ENCODE measurements around the gene KRT5.
"Not testable (repeated sequence)": the region's sequence is repeated elsewhere in the genome, so short reads cannot be mapped to it uniquely, and the experiment has no call there.

KRT5 gene

GRCh38 chr12:52514471-52515318, 5.5 kb downstream of the KRT5 start:
- no peak overlapping the region for H3K4me3 ChIP-seq (ENCODE audit: low read length)
- H3K27ac ChIP-seq (ENCODE audit: low read depth, low read length): no peak overlapping the region
- H3K27me3 ChIP-seq (ENCODE audit: control insufficient read depth, insufficient read depth, low read length): no peaks in the 10 kb centered on the region
- peaks cover 5% of the 10 kb centered on the region for H3K4me1 ChIP-seq (ENCODE audit: control insufficient read depth, insufficient read depth, low read length)
- H3K9ac ChIP-seq (ENCODE audit: low read length): no peak overlapping the region
- no peaks in the 10 kb centered on the region for H3K36me3 ChIP-seq (ENCODE audit: control insufficient read depth, insufficient read depth, low read length)

GRCh38 chr12:52513736-52514135, 6.5 kb downstream of the KRT5 start:
- H3K4me3 ChIP-seq (ENCODE audit: low read length): no peak overlapping the region
- no peaks in the 10 kb centered on the region for H3K27me3 ChIP-seq (ENCODE audit: control insufficient read depth, insufficient read depth, low read length)
- no peak overlapping the region for H3K9ac ChIP-seq (ENCODE audit: low read length)
- no peaks in the 10 kb centered on the region for H3K36me3 ChIP-seq (ENCODE audit: control insufficient read depth, insufficient read depth, low read length)
- H3K27ac ChIP-seq (ENCODE audit: low read depth, low read length): no peak overlapping the region
- H3K4me1 ChIP-seq (ENCODE audit: control insufficient read depth, insufficient read depth, low read length): peaks cover 5% of the 10 kb centered on the region

- no peak overlapping the region for H3K4me3 ChIP-seq (ENCODE audit: low read length)
- no peak overlapping the region for H3K9ac ChIP-seq (ENCODE audit: low read length)
- H3K4me1 ChIP-seq (ENCODE audit: control insufficient read depth, insufficient read depth, low read length): no peaks in the 10 kb centered on the region
- H3K27me3 ChIP-seq (ENCODE audit: control insufficient read depth, insufficient read depth, low read length): no peaks in the 10 kb centered on the region
- no peak overlapping the region for H3K27ac ChIP-seq (ENCODE audit: low read depth, low read length)
- no peaks in the 10 kb centered on the region for H3K36me3 ChIP-seq (ENCODE audit: control insufficient read depth, insufficient read depth, low read length)
These were observed 12.0 kb downstream of the KRT5 start for GRCh38 chr12:52508211-52508610.

GRCh38 chr12:52506858-52507715, 13.1 kb downstream of the KRT5 start:
- Histone ChIP-seq H3K36me3 (ENCODE audit: control insufficient read depth, insufficient read depth, low read length) (no peaks in the 10 kb centered on the region), H3K27ac (ENCODE audit: low read depth, low read length) (no peak overlapping the region), H3K4me3 (ENCODE audit: low read length) (no peak overlapping the region), H3K27me3 (ENCODE audit: control insufficient read depth, insufficient read depth, low read length) (no peaks in the 10 kb centered on the region), H3K9ac (ENCODE audit: low read length) (no peak overlapping the region), H3K4me1 (ENCODE audit: control insufficient read depth, insufficient read depth, low read length) (no peaks in the 10 kb centered on the region)

GRCh38 chr12:52502877-52503276, 17.3 kb downstream of the KRT5 start:
- no peak overlapping the region for H3K9ac ChIP-seq (ENCODE audit: low read length)
- no peak overlapping the region for H3K27ac ChIP-seq (ENCODE audit: low read depth, low read length)
- H3K4me3 ChIP-seq (ENCODE audit: low read length): no peak overlapping the region
- no peaks in the 10 kb centered on the region for H3K36me3 ChIP-seq (ENCODE audit: control insufficient read depth, insufficient read depth, low read length)
- H3K27me3 ChIP-seq (ENCODE audit: control insufficient read depth, insufficient read depth, low read length): no peaks in the 10 kb centered on the region
- H3K4me1 ChIP-seq (ENCODE audit: control insufficient read depth, insufficient read depth, low read length): no peaks in the 10 kb centered on the region

GRCh38 chr12:52501490-52501889, 18.7 kb downstream of the KRT5 start:
- H3K27me3 ChIP-seq (ENCODE audit: control insufficient read depth, insufficient read depth, low read length): no peaks in the 10 kb centered on the region

GRCh38 chr12:52500574-52500973, 19.6 kb downstream of the KRT5 start:
- H3K4me1 ChIP-seq (ENCODE audit: control insufficient read depth, insufficient read depth, low read length); H3K9ac ChIP-seq (ENCODE audit: low read length); H3K27me3 ChIP-seq (ENCODE audit: control insufficient read depth, insufficient read depth, low read length); H3K36me3 ChIP-seq (ENCODE audit: control insufficient read depth, insufficient read depth, low read length); H3K4me3 ChIP-seq (ENCODE audit: low read length); H3K27ac ChIP-seq (ENCODE audit: low read depth, low read length): not testable (repeated sequence)

More at GRCh38 chr12:52501490-52501889, 18.7 kb downstream of the KRT5 start:
- Histone ChIP-seq H3K36me3 (ENCODE audit: control insufficient read depth, insufficient read depth, low read length) (no peaks in the 10 kb centered on the region), H3K27ac (ENCODE audit: low read depth, low read length) (no peak overlapping the region), H3K9ac (ENCODE audit: low read length) (no peak overlapping the region), H3K4me3 (ENCODE audit: low read length) (no peak overlapping the region), H3K4me1 (ENCODE audit: control insufficient read depth, insufficient read depth, low read length) (no peaks in the 10 kb centered on the region)

GRCh38 chr12:52499806-52500560, 20.2 kb downstream of the KRT5 start:
- Histone ChIP-seq H3K4me1 (ENCODE audit: control insufficient read depth, insufficient read depth, low read length) (no peaks in the 10 kb centered on the region), H3K36me3 (ENCODE audit: control insufficient read depth, insufficient read depth, low read length) (no peaks in the 10 kb centered on the region), H3K4me3 (ENCODE audit: low read length) (no peak overlapping the region), H3K9ac (ENCODE audit: low read length) (no peak overlapping the region), H3K27me3 (ENCODE audit: control insufficient read depth, insufficient read depth, low read length) (no peaks in the 10 kb centered on the region), H3K27ac (ENCODE audit: low read depth, low read length) (no peak overlapping the region)

- no peaks in the 10 kb centered on the region for H3K36me3 ChIP-seq (ENCODE audit: control insufficient read depth, insufficient read depth, low read length)
- H3K4me3 ChIP-seq (ENCODE audit: low read length): no peak overlapping the region
- H3K27me3 ChIP-seq (ENCODE audit: control insufficient read depth, insufficient read depth, low read length): no peaks in the 10 kb centered on the region
- H3K9ac ChIP-seq (ENCODE audit: low read length): no peak overlapping the region
- no peaks in the 10 kb centered on the region for H3K4me1 ChIP-seq (ENCODE audit: control insufficient read depth, insufficient read depth, low read length)
- no peak overlapping the region for H3K27ac ChIP-seq (ENCODE audit: low read depth, low read length)
These were observed 21.2 kb downstream of the KRT5 start for GRCh38 chr12:52498946-52499345.

- Histone ChIP-seq H3K4me1 (ENCODE audit: control insufficient read depth, insufficient read depth, low read length) (no peaks in the 10 kb centered on the region), H3K27me3 (ENCODE audit: control insufficient read depth, insufficient read depth, low read length) (no peaks in the 10 kb centered on the region), H3K9ac (ENCODE audit: low read length) (no peak overlapping the region), H3K4me3 (ENCODE audit: low read length) (no peak overlapping the region), H3K36me3 (ENCODE audit: control insufficient read depth, insufficient read depth, low read length) (no peaks in the 10 kb centered on the region), H3K27ac (ENCODE audit: low read depth, low read length) (no peak overlapping the region)
These were observed 22.2 kb downstream of the KRT5 start for GRCh38 chr12:52497975-52498374.

- H3K4me3 ChIP-seq (ENCODE audit: low read length): no peak overlapping the region
- H3K27me3 ChIP-seq (ENCODE audit: control insufficient read depth, insufficient read depth, low read length): no peaks in the 10 kb centered on the region
- H3K36me3 ChIP-seq (ENCODE audit: control insufficient read depth, insufficient read depth, low read length): no peaks in the 10 kb centered on the region
- H3K27ac ChIP-seq (ENCODE audit: low read depth, low read length): no peak overlapping the region
- H3K4me1 ChIP-seq (ENCODE audit: control insufficient read depth, insufficient read depth, low read length): no peaks in the 10 kb centered on the region
- H3K9ac ChIP-seq (ENCODE audit: low read length): no peak overlapping the region
These were observed 23.6 kb downstream of the KRT5 start for GRCh38 chr12:52496590-52497071.

GRCh38 chr12:52496054-52496453, 24.1 kb downstream of the KRT5 start:
- no peaks in the 10 kb centered on the region for H3K36me3 ChIP-seq (ENCODE audit: control insufficient read depth, insufficient read depth, low read length)
- no peak overlapping the region for H3K27ac ChIP-seq (ENCODE audit: low read depth, low read length)
- no peaks in the 10 kb centered on the region for H3K4me1 ChIP-seq (ENCODE audit: control insufficient read depth, insufficient read depth, low read length)
- no peak overlapping the region for H3K9ac ChIP-seq (ENCODE audit: low read length)
- no peak overlapping the region for H3K4me3 ChIP-seq (ENCODE audit: low read length)
- H3K27me3 ChIP-seq (ENCODE audit: control insufficient read depth, insufficient read depth, low read length): no peaks in the 10 kb centered on the region

Data from rectal smooth muscle tissue (tissue), 1 donor.